GM12801 (cell line): ENCODE results near the gene SNPH.

Source experiments
- TF ChIP-seq, protein P1 (sequence below): IDR thresholded peaks from one replicate; pipeline ENCODE4 v1.5.1; 2011; ENCODE audit warnings: control low read depth; ENCODE audit not compliant: insufficient read length; ENCODE audit errors: extremely low read depth

The SNPH gene

DNA sequence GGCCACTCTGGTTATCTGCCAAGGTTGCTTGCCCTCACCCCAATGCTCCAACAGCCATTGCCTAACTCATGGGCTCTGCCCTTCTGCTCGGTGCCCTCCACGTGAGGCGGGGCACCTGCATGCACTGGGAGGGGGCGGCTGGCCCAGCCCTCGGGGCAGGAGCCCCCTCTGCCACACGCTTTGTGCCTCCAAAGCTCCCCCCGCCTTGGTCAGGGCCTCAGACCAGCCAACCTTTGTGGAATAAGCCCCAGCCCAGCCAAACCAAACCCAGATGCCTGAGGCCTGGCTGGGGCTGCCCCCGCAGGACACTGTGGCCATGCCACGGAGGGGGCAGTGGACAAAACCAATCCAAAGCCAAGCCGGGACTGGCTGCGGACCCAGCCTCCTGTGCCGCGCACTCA, 41.5 kb downstream of the SNPH start:
- TF ChIP-seq, protein P1, sequence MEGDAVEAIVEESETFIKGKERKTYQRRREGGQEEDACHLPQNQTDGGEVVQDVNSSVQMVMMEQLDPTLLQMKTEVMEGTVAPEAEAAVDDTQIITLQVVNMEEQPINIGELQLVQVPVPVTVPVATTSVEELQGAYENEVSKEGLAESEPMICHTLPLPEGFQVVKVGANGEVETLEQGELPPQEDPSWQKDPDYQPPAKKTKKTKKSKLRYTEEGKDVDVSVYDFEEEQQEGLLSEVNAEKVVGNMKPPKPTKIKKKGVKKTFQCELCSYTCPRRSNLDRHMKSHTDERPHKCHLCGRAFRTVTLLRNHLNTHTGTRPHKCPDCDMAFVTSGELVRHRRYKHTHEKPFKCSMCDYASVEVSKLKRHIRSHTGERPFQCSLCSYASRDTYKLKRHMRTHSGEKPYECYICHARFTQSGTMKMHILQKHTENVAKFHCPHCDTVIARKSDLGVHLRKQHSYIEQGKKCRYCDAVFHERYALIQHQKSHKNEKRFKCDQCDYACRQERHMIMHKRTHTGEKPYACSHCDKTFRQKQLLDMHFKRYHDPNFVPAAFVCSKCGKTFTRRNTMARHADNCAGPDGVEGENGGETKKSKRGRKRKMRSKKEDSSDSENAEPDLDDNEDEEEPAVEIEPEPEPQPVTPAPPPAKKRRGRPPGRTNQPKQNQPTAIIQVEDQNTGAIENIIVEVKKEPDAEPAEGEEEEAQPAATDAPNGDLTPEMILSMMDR, result no peak

GRCh38 chr20:1308067-1308701, 42.1 kb downstream of the SNPH start:
- TF ChIP-seq, protein P1, result no peak

DNA sequence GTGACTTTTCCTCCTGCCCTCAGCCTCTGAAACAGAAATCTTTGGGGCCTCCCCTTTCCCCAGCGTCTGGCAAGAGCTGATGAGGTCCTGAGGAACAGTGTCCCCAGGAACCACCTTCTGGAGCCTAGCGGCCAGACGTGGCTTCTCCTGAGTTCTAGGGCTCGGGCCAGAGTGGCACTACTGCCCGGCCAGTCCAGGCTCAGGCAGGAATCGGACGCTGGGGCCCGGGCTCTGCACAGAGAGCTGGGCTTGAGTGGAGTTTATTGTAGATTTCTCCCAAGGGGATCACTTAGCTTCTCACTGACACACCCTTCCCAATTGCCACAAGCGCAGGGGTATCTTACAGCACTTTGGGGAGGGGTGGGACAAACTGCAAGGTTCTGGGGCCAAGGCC, 42.6 kb downstream of the SNPH start:
- TF ChIP-seq, protein P1, result no peak

DNA sequence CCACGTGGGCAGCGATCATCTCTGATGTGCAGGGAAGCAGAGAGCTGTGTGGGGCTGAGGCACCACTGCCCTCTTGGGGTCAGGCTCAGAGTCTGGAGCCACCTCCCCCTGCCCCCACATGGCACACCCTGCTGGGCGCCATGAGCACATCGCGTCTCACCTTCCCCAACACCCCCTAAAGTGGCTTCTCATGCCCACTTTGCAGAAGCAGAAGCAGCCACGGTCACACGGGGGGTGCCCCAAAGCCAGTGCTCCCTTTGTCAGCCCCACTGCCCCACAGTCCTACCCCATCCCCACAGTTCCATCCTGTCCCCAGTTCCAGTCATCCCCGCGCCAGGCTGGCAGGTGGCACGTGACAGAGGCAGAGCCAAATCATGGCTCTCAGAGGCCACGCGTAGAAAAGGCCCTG, 43.3 kb downstream of the SNPH start:
- TF ChIP-seq, protein P1, result no peak

GRCh38 chr20:1310071-1310470, 44.0 kb downstream of the SNPH start:
- TF ChIP-seq, protein P1, result no peak

DNA sequence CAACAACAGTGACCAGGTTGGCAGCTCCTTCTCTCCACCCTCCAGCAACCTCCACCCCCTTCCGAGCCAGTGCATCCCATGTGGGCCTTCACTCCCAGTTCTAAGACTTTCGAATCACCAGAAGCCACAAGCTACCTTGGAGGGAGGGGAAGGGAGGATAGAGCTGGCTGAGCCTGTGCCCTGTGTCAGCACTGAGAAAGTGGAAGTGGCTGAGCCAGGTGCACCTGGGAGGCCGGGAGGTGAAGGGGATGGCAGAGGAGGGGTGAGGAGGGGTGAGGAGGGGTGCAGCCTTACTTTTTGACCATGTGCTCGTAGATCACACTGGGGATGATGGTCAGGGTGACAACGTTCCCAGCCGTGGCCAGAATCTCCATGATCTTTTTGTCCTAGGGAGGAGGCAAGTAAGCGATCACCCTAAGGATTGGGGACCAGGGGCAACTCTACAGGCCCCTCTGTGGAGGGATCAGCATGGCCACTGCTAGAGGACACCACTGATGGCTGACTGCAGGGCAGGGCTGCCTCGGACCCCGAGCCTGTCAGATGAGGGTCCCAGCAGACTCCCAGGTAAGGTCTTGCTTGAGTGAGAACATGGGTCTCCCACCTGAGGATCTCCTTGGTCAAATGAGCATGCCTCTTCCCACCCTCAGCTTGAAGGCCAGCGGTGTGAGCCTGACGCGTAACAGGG, 44.6 kb downstream of the SNPH start:
- TF ChIP-seq, protein P1, result no peak

DNA sequence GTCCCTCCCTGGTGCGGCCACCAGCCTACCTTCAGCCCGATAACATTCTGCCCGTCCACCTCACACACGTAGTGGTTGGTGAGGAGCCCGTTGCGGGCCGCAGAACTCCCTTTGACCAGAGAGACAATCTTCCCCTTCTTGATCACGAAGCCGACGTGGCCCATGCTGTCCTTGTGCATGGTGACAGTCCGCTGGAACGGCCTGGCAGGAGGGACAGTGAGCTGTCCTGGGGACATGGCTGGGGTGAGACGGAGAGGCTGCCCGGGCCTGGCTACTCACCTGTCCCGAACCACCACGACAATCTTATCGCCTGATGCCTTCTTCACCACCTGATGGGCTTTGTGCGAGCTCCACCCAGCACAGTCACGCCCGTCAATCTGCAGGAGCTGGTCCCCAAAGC, 46.2 kb downstream of the SNPH start:
- TF ChIP-seq, protein P1, result no peak

DNA sequence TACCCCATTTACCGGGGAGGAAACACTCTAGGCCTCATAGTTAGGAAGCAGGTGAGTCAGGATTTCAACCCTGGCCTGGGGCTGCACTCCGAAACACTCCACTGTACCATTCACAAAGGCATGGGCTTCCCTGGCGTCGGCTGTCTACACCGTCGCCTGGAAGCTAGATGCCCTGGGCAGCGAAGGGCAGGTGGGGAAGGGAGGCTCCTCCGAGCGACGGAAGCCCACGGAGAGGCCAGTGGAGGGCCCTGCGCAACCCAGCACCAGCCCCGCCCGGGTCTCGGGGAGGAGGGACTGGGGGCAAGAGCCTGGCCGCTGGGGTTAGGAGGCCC, 46.8 kb downstream of the SNPH start:
- TF ChIP-seq, protein P1, result no peak
